Osteocyte (in vitro differentiated cells): Measurements from ENCODE around the gene CISD1. TPM values are rescaled to one million over a fixed set of nuclear protein-coding genes. Genes with fewer than 3 reads are reported as not detected.

Experiments
- DNase-seq: peaks from one replicate; pipeline ENCODE4 v3.0.0; 2021; ENCODE audit warnings: mixed read lengths; ENCODE audit not compliant: unreplicated experiment; ENCODE audit errors: extremely low spot score
- H3K27ac Mint-ChIP-seq: one replicate; pipeline ENCODE4 v1.8.0; 2021; ENCODE audit warnings: mild to moderate bottlenecking, mixed read lengths; ENCODE audit not compliant: unreplicated experiment
- H3K27me3 Mint-ChIP-seq: one replicate; pipeline ENCODE4 v1.8.0; 2021; ENCODE audit warnings: mixed read lengths; ENCODE audit not compliant: unreplicated experiment
- H3K36me3 Mint-ChIP-seq: one replicate; pipeline ENCODE4 v1.8.0; 2021; ENCODE audit warnings: mixed read lengths; ENCODE audit not compliant: unreplicated experiment
- H3K4me1 Mint-ChIP-seq: one replicate; pipeline ENCODE4 v1.8.0; 2021; ENCODE audit warnings: mixed read lengths; ENCODE audit not compliant: unreplicated experiment
- H3K4me3 Mint-ChIP-seq: one replicate; pipeline ENCODE4 v1.8.0; 2021; ENCODE audit warnings: mild to moderate bottlenecking, moderate library complexity, mixed read lengths; ENCODE audit not compliant: unreplicated experiment
- H3K9me3 Mint-ChIP-seq: one replicate; pipeline ENCODE4 v1.8.0; 2021; ENCODE audit warnings: mixed read lengths; ENCODE audit not compliant: unreplicated experiment
- CTCF ChIP-seq: fragments of 200-600 bp; sonication (generic); IDR thresholded peaks from 2 replicates; pipeline ENCODE4 v1.5.0; 2021; ENCODE audit warnings: antibody characterized with exemption, mild to moderate bottlenecking, moderate library complexity
- total RNA-seq: library from RNA; stranded (reverse); gene quantifications from 2 replicates; pipeline ENCODE4 v1.2.1, GENCODE V29; 2021

Gene CISD1
- total RNA-seq, 1 donor from 2014 or later: 29.9 TPM

DNA sequence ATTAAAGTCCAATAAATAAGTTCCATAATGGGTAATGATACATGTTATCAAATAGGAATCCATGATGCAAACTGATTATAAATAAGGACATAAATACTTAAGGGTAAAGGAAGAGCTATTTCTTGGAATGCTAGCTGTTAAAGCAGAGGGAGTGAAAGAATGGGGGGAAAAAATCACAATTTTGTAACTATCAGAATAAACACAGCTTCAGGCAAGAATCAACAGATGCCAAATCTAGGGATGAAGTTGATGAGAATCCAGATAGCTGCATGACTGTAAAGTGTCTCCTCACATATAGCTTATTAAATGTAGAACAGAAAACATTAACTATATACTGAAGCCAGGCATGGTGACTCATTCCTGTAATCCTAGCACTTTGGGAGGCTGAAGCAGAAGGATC lies 6.2 kb upstream of the CISD1 start:
- DNase-seq: no peak
- H3K4me1 Mint-ChIP-seq: peaks cover 38% of the 10 kb centered on the region
- no peak for TF ChIP-seq CTCF
- H3K27me3 Mint-ChIP-seq: no peaks in the 10 kb centered on the region
- peaks cover 7% of the 10 kb centered on the region for H3K36me3 Mint-ChIP-seq
- H3K4me3 Mint-ChIP-seq: no peak overlapping the region
- no peaks in the 10 kb centered on the region for H3K9me3 Mint-ChIP-seq
- H3K27ac Mint-ChIP-seq: no peak overlapping the region

DNA sequence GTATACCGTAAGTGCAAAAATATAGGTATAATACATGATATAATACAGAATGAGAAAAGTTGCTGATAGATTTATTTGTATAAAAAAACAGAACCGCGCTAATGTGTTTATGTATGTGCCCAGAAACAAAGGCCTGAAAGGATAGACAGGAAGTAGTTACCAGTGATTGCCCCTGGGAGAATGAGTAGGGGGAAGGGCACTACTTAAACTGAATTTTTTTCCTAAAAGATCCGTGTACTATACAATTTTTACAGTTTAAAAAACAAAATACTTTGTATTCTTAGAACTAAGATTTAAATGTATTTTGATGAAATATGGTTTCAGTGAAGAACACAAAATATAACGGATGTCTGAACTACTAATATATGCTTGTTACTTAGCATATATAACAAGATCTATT lies 4.2 kb upstream of the CISD1 start:
- Mint-ChIP-seq H3K4me3 (peak overlapping the region; percentile 92), H3K9me3 (no peaks in the 10 kb centered on the region), H3K4me1 (peaks cover 32% of the 10 kb centered on the region), H3K27me3 (no peaks in the 10 kb centered on the region), H3K27ac (peak overlapping the region; percentile 97), H3K36me3 (no peaks in the 10 kb centered on the region)
- no peak for TF ChIP-seq CTCF
- DNase-seq: no peak

DNA sequence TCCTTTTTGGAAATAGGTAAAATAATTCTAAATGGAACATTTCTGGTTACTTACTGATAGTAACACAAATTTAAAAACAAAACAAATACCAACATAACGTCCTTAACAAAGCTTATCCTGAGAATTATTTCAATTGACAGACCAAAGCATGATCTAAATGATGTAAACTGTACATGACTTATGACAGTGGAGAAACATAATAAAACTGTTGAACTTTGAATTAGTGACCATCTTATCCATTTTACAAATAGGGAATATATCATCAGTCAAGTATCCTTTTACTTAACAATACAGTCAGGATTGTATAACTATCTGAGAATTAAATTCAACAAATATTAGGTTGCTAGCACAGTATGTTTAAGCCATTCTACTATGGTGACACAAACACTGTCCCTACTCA lies 3.7 kb upstream of the CISD1 start:
- Mint-ChIP-seq H3K4me1 (peaks cover 36% of the 10 kb centered on the region), H3K27me3 (no peaks in the 10 kb centered on the region), H3K36me3 (no peaks in the 10 kb centered on the region), H3K9me3 (no peaks in the 10 kb centered on the region), H3K4me3 (peak overlapping the region; percentile 92), H3K27ac (peak overlapping the region; percentile 97)
- TF ChIP-seq CTCF: no peak
- DNase-seq: no peak

- Mint-ChIP-seq H3K27me3 (no peaks in the 10 kb centered on the region), H3K36me3 (no peaks in the 10 kb centered on the region), H3K9me3 (no peaks in the 10 kb centered on the region), H3K4me3 (peak overlapping the region; percentile 92), H3K27ac (peak overlapping the region; percentile 97), H3K4me1 (peaks cover 40% of the 10 kb centered on the region)
- DNase-seq: no peak
- no peak for TF ChIP-seq CTCF
These were observed 2.7 kb upstream of the CISD1 start for GRCh38 chr10:58266003-58266825.

GRCh38 chr10:58266826-58267712 lies 1.9 kb upstream of the CISD1 start:
- no peak for DNase-seq
- peak overlapping the region; percentile 92 for H3K4me3 Mint-ChIP-seq
- TF ChIP-seq CTCF: no peak
- no peaks in the 10 kb centered on the region for H3K36me3 Mint-ChIP-seq
- H3K4me1 Mint-ChIP-seq: peaks cover 38% of the 10 kb centered on the region
- H3K9me3 Mint-ChIP-seq: no peaks in the 10 kb centered on the region
- H3K27ac Mint-ChIP-seq: peak overlapping the region; percentile 97
- H3K27me3 Mint-ChIP-seq: no peaks in the 10 kb centered on the region
